IPS-NIHi11 (cell line): ENCODE data around the gene BCL2.
"Not testable (repeated sequence)": the region's sequence is repeated elsewhere in the genome, so short reads cannot be mapped to it uniquely, and the experiment has no call there.

Source experiments
- DNase-seq: peaks from one replicate; pipeline ENCODE4 v3.0.0; 2012; ENCODE audit warnings: mixed read lengths, low spot score

BCL2 gene

DNA sequence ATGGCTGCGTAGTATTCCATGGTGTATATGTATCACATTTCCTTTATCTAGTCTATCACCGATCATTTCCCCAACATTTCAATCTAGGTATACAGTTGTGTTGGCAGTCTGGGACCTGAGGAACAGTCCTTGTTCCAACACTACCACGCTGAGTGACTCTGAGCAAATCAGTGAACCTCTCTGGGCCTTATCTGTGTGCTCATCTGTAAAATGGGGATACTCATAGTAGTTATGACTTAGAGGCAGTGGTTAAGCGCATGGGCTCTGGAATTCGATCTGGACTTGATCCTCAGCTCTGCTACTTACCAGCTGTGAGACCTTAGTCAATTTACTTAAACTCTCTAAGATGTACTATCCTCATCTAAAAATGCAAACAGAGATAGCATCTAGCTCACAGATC is 85.1 kb downstream of the BCL2 start:
- no peak for DNase-seq

- no peak for DNase-seq
Measured at GRCh38 chr18:63233334-63233733, 86.2 kb downstream of the BCL2 start.

DNA sequence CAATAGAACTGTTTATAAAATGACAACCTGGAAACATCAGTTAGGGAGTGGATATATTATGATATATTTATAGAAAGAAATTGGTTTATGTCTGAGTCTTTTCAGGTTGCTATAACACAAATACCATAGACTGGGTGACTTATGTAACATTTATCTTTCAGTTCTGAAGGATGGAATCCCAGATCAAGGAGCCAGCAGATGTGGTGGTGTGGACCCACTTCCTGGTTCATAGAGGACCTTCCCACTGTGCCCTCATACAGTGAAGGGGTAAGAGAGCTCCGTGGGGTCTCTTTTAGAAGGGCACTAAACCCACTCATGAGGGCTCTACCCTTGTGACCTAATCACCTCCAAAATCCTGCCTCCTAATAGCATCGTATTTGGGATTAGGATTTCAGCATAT is 86.7 kb downstream of the BCL2 start:
- no peak for DNase-seq

DNA sequence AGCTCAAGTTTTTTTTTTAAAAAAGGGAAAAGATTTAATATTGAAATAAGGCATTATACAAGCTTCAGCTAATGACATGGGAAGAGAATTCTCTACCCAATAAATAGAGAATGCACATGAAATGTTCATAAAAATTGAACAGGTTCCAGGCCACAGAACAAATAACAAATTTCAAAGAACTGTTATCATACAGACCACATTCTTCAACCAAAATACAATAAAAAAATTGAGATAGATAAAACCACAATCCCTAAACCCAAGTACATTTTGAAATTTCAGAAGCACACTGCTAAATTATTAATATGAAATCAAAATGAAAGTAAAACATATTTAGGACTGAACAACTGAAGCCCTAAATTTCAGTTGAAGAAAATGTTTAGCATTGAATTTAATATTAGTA is 89.6 kb downstream of the BCL2 start:
- DNase-seq: no peak

GRCh38 chr18:63225434-63225833 is 94.1 kb downstream of the BCL2 start:
- DNase-seq: no peak

DNA sequence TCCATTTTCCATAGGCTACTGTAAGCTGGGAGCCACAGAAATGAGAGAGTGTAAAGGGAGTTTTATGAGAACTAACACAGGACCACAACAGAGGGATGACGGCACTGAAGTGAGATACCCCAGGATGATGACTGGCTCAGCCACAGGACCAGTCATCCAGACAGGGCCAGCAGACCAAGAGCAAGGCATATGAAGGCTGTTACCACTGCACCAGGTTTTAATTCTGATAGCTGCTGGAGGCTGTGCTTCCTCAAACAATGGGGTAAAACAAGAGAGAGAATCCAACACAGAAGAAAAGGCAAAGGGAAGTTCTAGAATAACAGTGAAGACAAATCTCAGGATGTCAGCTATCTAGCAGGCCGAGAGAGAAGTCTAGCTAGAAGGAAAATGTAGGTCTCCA is 94.9 kb downstream of the BCL2 start:
- no peak for DNase-seq

DNA sequence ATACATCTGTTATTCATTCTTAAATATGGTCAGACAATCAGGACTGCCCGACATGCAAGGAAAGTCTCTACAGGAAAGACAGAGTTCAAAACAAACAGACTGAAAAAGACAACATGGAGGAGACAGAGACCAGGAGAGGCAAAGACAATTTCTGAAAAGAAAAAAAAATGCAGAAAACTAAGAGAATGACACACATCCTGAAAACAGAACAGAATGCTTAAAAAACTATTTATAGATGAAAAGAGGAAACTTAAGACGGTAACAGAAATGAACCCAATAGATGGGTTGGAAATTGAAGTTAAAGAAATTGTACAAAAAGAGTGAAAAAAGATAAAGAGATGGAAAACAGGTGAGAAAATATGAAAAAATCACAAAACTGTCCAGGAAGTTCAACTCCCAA is 95.7 kb downstream of the BCL2 start:
- DNase-seq: no peak

DNA sequence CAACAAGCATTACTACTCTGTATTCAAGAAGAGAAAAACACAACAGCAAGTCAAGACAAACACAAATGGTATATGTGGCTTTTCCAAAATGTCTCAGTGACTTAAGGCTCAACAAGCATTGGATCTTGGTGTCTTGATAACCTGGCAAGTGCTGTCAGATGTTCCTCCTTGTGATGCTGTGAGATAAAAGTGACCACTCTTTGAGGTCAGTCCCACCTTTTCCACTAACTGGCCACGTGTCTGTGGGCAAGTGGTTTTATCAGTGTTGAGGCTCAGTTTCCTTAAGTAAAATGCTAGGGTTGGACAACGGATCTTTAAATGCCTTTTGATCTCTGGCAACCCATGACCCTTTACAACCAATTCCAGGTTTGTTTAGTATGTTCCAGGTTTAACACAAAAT is 98.7 kb downstream of the BCL2 start:
- DNase-seq: no peak

GRCh38 chr18:63218472-63218871 is 101.1 kb downstream of the BCL2 start:
- no peak for DNase-seq

- DNase-seq: no peak
Measured at GRCh38 chr18:63216516-63217311, 102.9 kb downstream of the BCL2 start.

- no peak for DNase-seq
Measured at GRCh38 chr18:63213936-63214671, 105.5 kb downstream of the BCL2 start.

DNA sequence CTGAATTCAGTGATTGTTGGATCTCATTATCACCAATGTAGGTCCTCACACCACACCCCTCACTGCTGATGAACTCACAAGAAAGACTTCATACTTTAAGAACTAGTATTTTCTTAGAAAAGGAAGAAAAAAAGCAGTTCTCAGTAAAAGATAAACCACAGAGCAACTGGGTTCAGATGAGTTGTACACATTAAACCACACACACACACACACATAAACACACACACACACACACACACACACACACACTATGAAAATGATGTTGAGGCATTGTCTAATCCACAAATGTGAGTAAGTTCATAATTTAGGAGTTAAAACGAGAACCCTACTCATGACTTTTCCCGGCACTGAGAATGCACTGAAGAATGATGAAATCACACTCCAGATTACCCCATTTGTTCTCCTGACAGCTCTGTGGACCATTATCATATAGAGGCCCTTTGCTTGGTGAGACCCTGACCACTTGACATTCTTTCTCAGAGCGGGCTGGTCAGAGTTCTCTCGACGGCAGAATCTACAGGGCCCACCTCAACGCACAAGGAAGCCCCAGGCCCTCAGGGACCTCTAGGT is 106.2 kb downstream of the BCL2 start:
- no peak for DNase-seq

DNA sequence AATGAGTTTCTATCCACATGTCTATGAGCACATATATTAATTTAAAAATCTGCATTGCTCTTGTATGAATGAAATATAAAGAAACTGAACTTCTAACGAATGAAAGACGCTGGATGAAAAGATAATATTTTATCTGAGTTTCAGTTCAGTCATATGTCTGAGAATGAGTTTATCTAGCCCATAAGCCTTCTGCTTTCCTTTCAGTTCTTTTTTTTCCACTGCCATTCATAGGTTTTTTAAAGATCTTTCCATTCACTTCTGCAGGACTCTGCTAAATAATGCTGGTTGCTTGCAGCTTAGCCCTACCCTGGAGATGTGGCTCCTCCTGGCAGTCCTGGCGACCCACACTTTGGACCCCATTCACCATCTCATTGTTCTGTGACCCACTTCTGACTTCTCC is 109.0 kb downstream of the BCL2 start:
- no peak for DNase-seq

DNA sequence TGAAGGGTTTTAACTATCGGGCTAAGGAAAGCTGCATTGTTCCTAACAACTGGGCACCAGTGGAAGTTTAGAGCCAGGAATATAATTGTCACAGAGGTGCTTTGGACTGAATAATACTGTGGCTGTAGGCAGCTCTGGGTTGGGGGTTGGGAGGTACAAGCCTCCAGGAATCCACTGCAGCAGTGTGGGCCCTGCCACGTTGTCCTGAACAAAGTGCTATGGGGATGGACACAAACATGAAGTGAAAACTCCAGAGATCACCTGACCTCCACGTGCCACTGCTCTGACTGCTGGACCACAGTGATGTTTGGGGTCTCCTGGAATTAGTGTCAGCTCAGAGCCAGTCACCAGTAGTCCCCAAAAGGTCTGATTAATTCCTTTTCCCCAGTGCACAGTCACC is 110.9 kb downstream of the BCL2 start:
- no peak for DNase-seq

- no peak for DNase-seq
Measured at GRCh38 chr18:63207835-63208234, 111.7 kb downstream of the BCL2 start.

DNA sequence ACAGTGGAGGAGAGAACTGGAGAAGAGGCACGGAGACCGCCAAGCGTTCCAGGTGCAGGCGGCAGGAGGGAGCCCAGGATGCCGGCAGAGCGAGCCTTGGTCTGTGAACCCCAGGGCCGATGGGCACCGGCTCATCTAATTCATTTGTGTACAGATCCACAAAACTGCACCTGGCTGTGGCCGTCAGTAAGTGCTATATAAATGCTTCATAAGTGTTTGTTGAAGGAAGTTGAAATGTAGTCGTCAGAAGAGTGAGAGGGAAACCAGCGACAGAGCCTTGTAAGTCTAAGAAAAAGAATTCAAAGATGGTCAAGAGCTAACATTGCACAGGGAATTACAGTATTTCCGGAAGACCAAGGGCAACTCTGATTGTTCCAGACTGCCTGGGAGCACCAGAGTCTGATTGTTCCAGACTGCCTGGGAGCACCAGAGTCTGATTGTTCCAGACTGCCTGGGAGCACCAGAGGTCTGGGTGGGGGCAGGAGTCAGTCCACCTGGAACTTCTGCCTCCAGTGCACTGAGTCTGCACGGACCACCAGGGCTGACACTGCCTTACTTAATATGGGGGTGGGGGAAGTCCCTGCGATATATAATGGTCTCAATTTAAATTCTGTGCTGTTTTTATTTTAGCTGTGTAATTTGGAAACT is 112.3 kb downstream of the BCL2 start:
- DNase-seq: no peak

- DNase-seq: no peak
Measured at GRCh38 chr18:63206433-63207142, 113.0 kb downstream of the BCL2 start.

DNA sequence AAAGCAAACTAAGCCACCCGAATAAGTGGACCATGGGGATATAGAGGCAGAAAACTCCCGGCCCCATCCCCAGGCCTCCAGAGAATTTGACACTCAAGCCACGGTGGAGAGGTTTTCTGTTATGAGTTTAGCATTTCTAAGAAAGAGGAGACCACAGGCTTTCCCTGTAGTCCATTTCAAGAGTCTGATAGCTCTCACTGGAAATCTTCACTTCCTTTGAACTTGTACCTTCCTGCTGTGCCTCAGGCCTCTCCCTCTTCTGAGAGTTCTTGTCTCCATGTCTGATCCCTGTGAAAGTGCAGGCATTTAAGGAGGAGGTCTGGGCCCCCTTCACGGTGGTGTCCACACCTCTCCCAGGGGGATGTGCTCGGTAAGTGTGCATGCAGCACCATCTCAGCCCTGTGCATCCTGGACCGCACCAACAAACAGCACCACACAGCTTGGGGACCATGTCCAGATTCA is 113.7 kb downstream of the BCL2 start:
- DNase-seq: no peak

DNA sequence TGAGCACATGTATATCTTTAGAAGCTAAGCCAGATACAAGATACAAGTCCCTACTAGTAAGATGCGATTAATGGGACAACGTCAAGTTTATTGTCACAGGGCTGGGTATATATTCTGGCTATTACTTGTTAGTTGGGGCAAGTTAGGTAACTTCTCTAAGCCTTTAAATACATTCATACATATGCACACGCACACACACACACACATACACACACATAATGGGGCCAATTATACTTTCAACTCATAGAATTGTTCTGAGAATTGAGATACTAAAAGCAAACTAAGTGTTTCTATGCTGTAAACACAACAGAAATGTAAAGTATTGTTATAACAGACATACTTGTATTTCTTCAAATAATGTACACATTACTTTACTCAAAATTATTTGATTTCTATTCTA is 116.1 kb downstream of the BCL2 start:
- DNase-seq: no peak

- no peak for DNase-seq
Measured at GRCh38 chr18:63202828-63203227, 116.7 kb downstream of the BCL2 start.

GRCh38 chr18:63201456-63201855 is 118.1 kb downstream of the BCL2 start:
- not testable (repeated sequence) for DNase-seq

- DNase-seq: no peak
Measured at GRCh38 chr18:63199743-63200241, 119.8 kb downstream of the BCL2 start.
